ENCODE measurements around the gene ZBTB1.

The ZBTB1 gene

DNA sequence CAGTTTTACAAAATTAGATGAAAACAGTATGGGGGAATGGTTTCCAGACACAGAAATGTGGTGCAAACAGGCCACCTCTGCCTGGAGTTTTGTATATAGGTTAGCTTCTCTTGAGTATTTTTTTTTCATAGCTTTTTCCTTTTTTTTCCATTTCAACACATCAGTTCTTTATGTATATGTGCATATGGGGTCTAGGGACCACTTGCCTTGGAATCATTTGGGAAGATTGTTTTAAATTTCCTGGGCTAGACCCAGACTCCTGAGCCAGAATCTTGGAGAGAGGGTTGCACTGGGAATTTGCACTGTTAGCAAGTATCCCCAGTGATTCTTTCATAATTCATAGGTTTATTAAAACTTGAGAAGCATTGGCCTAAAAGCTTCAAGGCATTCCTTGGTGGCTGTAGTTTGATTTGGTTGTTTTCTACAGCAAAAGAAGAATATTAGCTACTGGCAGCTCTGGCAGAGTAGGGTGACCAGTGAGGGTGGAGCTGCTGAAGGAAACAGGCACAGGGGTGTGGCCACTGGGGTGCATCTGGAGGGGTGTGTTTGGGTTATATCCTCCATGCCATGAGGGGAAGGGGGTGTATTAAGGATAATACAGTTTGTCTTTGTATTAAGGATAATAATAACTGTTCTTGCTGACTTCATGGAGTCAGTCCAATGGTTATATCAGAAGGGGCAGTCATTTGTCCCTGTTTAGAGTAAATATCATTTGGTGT is 68.0 kb downstream of the ZBTB1 start:
- no peak for DNase-seq

GRCh38 chr14:64573109-64573508 is 68.5 kb downstream of the ZBTB1 start:
- no peak for DNase-seq

Data from NCI-H524 (cell line).